ENCODE data around the gene CUL3.
"Not testable (repeated sequence)": the region's sequence is repeated elsewhere in the genome, so short reads cannot be mapped to it uniquely, and the experiment has no call there.

CUL3 gene

DNA sequence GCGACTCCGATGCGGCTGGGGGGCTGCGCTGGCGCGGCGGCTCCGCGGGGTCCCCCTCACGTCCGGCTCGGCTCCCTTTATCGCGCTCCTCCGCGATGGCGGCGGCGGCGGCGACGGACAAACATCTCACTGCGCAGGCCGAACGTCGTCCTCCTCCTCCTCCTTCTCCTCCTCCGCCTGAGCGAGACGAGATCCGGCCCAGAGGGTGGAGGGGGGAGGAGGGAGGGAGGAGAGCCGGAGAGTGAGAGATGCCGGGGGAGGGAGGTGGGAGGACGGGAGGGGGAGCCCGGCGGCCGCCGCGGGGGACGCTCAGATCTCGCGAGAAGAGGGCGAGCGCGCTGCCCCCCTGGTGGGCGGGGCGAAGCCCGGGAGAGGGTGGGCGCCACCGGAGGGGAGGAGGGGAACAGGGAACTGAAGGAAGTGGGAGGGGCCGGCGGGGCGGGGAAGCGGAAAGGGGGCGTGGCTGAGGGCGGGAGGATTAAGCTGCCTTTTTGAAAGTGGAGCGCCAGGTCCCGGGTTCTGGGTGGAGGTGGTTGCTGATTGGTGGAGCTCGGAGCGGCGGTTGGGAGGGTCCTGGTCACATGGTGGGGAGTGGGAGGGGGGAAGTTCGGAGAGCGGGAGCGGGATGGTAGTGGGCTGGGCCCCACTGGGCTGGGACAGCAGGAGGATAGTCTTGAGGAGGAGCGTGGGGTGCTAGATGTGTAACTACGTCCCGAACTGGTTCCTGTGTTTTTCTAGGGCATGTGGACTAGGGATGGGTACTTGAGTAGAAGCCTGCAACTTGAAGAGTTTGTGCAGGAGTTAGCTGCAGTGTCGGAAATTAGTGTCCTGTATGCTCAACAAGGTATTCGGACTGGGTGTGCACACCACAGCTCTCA lies at the start of gene CUL3:
TSS of gene CUL3 (minus strand) at position 153 of the 878 bp plus-strand sequence. CDS start 354 bp downstream, outside the sequence.
- peak; percentile 100 for DNase-seq (ENCODE audit: low read depth)

DNA sequence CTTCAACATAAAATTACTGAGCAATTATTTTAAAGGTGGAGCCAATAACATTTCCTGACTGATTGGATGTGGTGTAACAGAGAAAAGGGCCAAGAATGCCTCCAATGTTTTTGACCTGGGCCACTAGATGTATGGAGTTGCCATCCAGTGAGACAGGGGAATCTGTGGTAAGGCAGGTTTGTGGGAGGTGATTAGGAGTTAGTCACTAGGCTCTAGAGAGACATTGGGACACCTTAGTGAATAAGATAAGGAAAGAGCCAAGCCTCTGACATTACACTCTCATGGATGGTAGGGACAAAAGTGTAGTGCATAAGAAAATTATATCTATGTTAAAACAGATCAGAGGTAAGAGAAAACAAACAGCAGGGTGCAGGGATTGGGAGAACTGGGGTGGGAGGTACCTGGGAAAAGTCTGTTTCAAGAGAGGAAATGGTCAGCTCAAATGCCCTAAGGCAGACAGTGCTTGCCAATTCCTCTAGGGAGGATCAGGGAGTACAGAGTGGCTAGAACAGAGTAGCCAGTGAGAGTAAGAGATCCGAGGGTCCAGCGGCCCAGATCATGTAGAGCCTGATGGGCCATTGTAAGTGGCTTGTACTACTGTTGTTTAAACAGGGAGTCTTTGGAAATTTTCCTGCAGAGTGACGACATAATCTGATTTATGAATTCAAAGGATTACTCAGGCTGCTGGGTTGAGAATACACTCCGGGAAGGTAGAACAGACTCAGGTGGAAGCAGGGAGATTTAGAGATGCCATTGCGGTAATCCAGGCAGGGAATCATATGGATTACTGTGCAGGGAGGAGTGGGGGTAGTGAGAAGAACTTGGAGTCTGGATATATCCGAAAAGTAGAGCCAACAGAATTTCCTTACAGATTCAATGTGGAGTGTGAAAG lies 45.7 kb upstream of the CUL3 start:
- DNase-seq (ENCODE audit: low read depth): no peak

DNA sequence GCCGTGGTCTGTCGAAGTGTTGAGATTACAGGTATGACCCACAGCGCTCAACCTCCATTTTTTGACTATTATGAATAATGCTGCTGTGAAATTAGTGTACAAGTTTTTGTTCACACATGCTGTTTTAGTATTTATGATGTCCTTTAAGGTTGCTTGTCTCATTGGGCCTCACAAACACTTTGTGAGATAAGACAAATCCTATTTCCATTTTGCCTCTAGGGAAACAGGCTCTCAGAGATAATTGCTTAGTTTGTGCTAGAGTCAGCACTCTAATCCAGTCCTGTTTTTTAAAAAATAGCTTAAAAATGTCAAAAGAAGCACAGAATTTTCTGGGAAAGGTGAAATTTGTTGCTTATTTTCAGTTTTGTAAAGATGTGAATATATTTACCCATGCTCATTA lies 43.3 kb upstream of the CUL3 start:
- DNase-seq (ENCODE audit: low read depth): no peak

DNA sequence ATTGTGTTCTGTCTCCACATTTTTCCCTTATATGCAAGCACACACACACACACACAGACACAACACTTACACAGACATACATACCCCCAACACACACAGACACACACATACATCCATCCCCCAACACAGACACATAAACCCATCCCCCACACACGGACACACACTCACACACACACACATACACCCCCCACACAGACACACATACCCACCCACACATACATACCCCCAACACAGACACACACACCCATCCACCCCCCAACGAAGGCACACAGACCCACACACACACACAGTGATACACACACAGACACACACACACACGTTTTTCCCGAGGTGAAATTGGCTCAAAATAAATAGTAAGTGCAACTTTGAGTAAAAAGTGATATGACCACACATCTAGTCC lies 41.6 kb upstream of the CUL3 start:
- no peak for DNase-seq (ENCODE audit: low read depth)

DNA sequence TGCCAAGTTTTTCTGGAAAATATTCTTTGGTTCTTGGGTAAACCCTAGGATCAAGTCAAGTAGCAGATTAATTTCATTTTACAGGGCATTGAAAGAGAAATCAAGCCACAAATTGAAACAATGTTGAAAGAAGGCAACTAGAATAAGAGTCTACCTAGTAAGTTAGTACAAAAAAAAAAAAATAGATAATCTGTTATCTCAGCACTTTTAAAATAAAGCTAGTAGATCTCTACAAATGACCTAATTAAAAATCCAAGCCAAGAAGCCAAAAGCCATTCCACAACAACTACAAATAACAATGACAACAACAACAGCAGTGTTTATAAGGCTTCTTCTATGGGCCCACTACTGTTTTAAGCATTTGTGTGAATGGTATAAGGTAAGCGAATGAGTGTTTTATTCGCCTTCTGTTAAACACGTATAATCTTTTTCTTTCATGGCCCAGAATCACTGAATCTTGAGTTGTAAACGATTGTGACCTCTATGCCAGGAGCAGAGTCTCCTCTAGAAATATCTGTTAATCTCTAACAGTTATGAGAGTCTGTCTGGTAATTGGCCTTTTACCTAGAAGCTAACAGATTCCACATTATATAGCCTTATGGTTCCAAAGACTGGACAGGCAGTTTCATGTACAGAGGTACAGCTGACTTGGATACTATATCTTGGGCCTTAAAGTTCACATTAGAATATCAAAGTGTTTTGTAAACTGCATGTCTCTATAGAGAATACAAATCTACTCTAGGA lies 28.6 kb upstream of the CUL3 start:
- DNase-seq (ENCODE audit: low read depth): no peak

DNA sequence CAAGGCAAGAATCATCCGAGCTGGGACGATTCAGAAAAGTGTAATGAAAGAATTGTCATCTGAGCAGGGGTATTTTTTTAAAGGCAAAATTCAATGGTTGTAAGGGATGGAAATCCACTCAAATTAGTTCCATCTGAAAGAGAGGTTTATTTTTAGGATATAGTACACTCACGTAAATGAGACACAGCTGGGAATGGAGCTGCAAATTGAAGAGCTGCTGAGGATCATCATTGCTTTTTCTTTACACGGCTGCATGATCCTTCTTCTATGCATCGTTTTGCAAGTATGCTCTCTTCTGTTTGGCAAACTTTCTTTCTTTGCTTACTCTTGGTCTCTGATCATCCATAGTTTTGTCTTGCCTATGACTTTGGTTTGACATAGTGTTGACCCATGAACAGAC lies 27.4 kb upstream of the CUL3 start:
- no peak for DNase-seq (ENCODE audit: low read depth)

DNA sequence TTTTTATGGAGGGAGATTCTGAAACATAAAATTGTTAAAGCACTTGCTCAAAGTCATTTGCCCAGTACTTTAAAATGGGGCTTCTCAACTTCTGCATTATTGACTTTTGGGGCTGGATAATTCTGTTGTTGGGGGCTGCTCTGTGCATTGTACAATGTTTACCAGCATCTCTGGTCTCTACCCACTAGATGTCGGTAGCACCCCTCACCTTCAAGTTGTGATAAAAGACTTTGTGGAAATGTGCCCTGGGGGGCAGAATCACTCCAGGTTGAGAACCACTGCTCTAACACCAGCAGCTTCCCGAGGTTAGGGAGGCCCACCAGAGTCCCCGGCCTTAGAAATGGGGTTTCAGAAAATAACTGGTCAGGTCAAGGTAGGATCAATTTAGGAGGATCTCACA lies 26.8 kb upstream of the CUL3 start:
- no peak for DNase-seq (ENCODE audit: low read depth)

DNA sequence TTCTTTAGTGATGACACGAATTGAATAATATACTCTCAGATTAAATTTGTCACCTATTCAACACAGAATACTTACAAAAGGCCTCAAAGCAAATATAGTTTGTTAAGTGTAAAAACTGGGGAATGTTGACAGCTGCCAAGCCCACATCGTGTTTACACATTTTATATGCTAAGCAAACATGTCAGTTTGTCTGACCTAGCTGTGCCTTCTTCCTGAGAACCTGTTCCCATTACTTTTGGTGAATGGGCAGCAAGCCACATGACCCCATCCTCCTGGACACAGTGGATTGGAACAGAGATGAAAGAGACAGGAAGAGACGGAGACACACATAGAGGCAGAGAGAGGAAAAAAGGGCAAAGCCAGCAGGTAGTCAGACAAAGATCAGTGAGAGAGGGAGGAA lies 22.9 kb upstream of the CUL3 start:
- no peak for DNase-seq (ENCODE audit: low read depth)

DNA sequence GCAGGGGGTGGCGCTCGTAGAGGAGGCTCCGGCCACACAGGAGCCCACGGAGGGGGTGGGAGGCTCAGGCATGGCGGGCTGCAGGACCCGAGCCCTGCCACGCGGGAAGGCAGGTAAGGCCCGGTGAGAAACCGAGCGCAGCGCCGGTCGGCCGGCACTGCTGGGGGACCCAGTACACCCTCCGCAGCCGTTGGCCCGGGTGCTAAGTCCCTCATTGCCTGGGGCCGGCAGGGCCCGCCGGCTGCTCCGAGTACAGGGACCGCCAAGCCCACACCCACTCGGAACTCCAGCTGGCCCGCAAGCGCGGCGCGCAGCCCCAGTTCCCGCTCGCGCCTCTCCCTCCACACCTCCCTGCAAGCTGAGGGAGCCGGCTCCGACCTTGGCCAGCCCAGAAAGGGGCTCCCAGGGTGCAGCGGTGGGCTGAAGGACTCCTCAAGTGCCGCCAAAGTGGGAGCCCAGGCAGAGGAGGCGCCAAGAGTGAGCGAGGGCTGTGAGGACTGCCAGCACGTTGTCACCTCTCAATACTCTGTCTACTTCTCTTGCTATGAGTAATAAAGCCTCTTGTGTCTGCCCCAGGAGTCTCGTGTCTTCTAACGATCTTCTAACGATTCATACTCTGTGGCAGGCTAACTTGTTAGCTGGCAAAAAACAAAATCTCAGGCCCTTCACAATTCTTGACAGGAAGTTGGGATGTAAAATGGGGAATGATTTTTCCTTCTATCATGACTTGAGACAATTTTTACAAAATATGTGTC lies 18.8 kb upstream of the CUL3 start:
- DNase-seq (ENCODE audit: low read depth): not testable (repeated sequence)

DNA sequence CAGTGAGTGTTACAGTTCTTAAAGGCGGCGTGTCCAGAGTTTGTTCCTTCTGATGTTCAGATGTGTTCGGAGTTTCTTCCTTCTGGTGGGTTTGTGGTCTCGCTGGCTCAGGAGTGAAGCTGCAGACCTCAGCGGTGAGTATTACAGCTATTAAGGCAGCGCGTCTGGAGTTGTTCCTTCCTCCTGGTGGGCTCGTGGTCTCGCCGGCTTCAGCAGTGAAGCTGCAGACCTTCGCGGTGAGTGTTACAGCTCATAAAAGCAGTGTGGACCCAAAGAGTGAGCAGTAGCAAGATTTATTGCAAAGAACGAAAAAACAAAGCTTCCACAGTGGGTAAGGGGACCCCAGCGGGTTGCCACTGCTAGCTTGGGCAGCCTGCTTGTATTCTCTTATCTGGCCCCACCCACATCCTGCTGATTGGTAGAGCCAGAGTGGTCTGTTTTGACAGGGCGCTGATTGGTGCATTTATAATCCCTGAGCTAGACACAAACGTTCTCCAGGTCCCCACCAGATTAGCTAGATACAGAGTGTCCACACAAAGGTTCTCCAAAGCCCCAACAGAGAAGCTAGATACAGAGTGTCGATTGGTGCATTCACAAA lies 17.7 kb upstream of the CUL3 start:
- DNase-seq (ENCODE audit: low read depth): not testable (repeated sequence)

DNA sequence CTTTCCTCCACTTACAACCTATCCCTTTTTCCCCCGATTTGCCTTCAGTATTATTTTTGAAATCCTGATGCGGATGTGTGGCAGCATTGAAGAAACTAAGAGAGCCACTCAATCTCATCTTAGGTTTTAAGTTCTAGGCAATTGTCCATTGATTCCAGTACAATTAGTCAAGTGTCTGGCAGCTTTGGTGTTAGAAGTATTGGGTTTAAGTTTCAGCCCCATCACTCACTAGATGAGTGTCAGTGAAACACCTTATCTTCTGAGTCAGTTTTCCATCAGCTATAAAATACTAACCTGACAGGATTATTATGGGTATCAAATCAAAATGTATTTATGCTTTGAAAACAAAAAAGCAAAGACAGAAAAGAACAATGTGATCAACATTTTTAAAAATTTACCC lies 16.8 kb upstream of the CUL3 start:
- no peak for DNase-seq (ENCODE audit: low read depth)

DNA sequence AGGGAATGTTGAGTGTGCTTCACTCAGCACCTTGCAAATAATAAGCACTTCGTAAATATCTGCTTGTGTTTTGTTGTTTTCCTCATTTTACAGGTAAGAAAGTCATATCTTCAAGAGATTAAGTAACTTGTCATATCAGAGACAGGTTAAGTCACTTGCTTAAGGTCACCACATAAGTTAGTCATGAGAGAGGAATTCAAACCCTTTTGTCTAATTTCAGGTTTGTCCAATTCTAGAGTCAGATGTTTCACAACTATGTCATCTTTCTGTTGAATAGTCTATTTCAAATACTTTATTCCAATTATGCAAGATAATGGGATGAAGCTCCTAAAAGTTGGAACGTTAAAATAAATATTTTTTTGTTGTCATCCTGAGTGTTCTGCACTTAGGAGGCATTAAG lies 13.5 kb upstream of the CUL3 start:
- DNase-seq (ENCODE audit: low read depth): no peak

DNA sequence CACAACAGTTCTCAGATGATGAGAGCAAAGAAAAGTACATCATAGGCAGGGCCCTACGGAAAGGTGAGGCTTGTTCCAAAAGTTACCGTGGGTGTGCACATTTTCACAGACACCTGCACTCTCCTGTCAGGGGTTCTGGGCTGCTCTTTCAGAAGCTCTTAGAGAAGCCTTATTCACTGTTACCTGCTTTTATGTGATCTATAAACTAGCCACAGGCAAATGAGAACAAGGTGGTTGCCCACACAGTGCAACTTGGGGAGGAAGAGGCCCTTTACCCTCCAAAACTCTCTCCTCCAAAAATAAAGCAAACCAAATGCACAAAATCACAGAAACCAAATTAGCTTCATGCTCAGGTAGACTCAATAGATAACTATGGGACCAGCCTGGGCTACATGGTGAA lies 11.1 kb upstream of the CUL3 start:
- DNase-seq (ENCODE audit: low read depth): no peak

DNA sequence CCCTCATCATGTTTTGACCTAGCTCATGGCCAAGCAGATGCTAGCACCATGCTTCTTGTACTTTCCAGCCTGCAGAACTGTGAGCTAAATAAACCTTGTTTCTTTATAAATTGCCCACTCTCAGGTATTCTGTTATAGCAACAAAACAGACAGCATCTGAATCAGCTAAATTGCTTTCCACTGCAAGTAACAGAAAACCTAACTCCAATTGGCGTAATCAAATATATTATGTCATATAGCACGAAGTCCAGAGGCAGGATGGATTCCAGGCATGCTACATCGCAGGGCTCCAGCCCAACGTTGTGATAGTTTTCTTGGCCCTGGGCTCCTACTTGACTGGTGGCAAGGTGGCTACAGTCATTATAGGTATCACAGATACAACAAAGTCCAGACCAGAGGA lies 10.4 kb upstream of the CUL3 start:
- DNase-seq (ENCODE audit: low read depth): no peak

DNA sequence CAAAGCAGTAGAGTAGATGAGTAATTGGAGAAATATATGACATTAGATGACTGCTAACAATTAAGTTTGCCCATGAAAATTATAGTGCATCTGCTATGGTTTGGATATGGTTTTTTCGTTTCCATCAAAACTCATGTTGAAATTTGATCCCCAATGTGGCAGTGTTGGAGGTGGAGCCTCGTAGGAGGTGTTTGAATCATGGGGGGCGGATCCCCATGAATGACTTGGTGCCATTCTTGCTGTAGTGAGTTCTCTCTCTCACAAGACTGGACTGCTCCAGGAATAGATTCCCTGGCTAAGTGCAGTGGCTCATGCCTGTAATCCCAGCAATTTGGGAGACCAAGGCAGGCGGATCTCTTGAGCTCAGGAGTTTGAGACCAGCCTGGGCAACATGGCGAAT lies 9.7 kb upstream of the CUL3 start:
- no peak for DNase-seq (ENCODE audit: low read depth)

DNA sequence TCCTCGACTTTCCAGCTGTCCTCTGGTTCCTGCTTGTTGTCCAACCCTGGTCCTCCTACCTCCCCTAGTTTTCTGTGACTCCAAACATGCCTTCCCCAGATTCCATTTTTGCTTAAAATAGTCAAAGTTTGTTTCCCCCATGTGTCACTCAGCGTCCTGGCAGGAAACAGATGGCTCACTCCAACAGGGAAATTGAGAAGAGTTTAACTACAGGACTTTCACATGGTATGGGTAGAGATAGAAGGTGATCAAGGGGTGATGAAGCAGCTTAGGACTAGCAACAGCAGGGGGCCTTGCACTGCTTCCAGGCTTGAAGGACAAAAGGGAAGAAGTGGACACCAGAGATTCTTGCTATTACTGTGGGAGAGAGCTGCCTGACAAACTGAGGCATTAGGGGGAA lies 6.1 kb upstream of the CUL3 start:
- no peak for DNase-seq (ENCODE audit: low read depth)

DNA sequence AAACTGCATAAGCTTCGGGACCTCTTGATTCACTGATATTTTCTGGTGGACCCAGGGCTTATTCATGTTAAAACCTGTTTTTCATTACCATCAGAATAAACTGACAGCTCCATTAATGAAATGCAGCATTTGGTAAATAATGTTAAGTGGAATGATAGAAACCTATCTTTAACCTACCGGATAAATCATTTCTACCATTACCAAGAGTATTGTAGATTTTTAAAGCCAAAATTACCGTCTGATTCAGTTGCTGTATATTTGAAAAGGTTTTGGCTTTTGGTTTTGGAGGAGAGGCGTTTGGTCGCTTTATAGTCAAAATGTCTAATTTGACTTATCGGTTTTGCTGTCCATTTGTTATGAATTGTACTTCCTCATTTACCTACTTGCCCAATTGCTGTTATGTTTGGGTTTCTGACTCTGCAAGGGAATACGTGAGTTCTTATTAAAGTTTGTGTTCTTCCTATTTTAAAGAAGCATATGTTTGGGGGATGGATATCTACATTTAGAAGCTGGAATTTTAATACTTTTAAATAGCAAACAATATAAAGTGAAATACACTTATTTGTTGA lies 1.0 kb upstream of the CUL3 start:
- no peak for DNase-seq (ENCODE audit: low read depth)

DNA sequence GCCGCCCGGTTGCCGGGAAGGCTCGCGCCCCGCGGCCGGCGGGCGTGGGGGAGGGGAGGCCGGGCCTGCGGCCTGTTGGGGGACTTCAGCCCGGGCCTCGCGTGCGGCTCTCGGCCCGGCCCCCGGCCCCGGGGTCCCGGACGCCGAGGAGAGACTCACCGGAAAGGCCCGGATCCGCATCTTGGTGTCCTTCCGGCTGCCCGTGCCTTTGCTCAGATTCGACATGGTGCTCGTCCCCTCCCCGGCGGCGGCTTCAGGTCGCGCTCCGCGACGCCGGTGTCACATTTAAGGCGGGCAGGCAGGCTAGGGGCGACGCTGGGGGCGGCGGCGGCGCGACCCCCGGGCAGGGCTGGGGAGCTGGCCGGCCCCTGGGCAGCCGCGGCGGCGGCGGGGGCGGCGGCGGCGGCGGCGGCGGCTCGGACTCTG lies 365 bp downstream of the CUL3 start:
- DNase-seq (ENCODE audit: low read depth): no peak

DNA sequence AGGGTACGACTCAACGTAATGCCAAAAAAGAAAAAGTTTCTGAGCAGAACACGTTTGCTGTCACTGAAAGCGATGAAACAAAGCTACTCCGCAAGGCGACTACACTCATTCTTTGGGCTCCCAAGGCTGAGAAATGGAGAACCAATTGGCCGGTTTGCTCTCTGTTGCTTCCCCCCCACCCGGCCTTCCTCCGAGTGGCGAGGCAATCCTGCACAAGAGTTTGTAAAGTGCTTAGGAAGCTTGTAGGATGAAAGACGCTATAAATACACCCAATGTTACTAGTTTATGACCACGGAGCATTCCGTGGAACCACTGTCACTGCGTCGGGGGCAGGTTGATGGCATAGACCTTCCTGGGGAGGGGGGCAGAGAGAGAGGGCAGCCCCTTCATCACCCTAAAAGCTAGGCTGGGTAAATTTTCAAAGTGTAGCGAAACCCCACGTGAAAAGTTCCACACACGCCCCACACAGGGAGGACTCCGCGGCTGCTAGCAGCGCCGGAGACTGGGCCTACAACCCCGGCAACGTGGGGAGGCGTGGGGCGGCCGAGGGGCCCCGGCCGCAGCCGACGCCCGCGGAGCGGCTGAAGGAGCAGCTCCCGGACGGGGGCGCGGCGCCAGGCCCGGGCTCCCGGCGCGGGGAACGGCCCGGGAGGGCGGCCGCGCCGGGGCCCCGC lies 915 bp downstream of the CUL3 start:
- DNase-seq (ENCODE audit: low read depth): no peak

DNA sequence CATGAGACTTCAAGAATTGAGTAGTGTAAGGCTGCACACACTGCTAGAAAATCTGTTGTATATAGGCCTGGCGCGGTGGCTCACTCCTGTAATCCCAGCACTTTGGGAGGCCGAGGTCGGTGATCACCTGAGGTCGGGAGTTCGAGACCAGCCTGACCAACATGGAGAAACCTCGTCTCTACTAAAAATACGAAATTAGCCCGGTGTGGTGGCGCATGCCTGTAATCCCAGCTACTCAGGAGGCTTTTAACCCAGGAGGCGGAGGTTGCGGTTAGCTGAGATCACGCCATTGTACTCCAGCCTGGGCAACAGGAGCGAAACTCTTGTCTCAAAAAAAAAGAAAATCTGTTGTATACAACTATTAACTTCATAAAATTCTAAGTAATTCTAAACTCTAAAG lies 2.1 kb downstream of the CUL3 start:
- not testable (repeated sequence) for DNase-seq (ENCODE audit: low read depth)
